MM.1S (cell line): ENCODE data around the gene FEM1A.

Experiments
- CTCF ChIP-seq: fragments of 300-600 bp; sonication (generic); IDR thresholded peaks from 2 replicates; pipeline ENCODE4 v1.5.1; 2016; ENCODE audit warnings: antibody characterized with exemption, low read length, mixed read lengths
- EZH2 ChIP-seq: fragments of 300-600 bp; sonication (generic); optimal IDR thresholded peaks from 2 replicates; pipeline ENCODE3; 2017; ENCODE audit warnings: low read depth, mild to moderate bottlenecking, antibody characterized with exemption, low read length, mixed read lengths

GRCh38 chr19:4800591-4801081, 9.1 kb downstream of the FEM1A start:
- TF ChIP-seq CTCF, result no peak
- TF ChIP-seq EZH2, result no peak
